GM18498 (cell line): ENCODE data around the gene GUCY1A2.

Experiments used
- ATAC-seq: cut with Tn5 transposase; IDR thresholded peaks from one replicate; pipeline ENCODE4 v1.9.1; 2021; ENCODE audit warnings: mild to moderate bottlenecking, moderate library complexity; ENCODE audit not compliant: unreplicated experiment

Gene GUCY1A2

DNA sequence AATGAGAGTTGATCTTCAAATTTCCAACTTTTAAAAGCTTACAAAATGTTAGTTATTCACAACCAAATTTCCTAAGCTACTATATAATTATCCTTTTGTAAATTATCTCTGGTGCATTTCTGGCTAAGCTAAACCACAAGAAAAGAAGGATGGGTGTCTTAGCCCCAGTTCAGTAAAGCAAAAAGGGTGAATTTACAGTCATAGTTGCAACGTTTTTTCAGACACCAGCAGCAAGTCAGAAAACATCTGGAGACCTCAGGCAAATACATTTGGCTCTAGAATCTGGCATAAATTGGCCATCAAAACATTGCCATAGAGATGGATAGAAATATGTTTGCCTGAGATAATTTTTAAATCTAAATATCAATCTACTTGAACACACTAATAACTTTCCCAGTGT lies 257.0 kb downstream of the GUCY1A2 start:
- no peak for ATAC-seq

DNA sequence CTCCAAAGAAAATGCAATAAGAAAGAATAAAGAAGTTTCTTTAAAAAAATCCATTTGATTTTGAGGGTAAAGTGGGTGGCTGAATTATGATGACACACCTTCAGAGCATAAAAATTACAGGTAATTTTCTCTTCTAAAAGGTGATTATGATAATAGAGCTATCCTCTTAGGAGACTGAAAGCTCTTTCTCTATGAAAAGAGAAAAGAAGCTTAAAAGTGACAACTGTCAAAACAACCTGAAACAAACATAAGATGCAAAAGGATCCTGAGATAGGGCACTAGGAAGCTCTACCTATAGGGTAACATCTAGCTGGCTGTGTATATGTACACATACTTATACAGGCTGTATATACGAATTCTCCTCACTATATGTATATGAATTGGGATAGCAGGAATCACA lies 270.2 kb downstream of the GUCY1A2 start:
- ATAC-seq, result no peak

DNA sequence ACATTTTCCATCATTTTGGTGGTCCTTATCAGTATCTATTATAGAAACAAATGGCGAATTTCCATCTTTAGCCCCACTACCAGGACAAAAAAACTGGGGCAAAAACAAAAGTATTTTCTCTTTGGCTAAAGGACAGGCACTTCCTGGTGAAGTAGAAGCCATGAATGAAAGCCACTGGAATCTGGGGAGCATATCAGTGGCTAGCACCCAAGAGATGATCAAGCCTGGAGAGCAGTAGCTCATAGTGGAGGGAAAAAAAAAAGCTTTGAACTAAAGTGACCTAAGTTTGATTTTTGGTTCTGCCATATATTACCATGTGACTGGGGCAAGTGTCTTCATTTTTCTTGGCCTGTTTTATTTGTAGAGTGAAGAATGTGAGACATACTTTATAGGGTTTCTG lies 272.3 kb downstream of the GUCY1A2 start:
- ATAC-seq, result no peak

DNA sequence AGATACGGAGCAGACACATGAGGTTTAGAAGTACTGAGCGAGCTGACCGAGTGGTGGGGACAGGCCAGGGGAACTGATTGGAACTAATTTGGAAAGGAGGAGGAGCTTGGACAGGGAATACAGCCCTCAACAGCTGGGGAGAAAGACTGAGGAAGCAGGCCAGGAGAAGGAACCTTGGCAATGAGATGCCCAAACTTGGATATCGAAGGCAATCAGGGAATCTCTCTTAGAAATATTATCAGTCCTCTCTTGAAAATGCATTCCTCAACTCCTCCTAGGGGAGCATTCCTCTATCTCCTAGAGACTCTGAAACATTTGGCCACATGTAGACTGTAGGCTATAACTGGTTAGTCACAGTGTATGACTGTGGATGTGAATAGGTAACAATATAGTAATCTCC lies 284.6 kb downstream of the GUCY1A2 start:
- no peak for ATAC-seq

DNA sequence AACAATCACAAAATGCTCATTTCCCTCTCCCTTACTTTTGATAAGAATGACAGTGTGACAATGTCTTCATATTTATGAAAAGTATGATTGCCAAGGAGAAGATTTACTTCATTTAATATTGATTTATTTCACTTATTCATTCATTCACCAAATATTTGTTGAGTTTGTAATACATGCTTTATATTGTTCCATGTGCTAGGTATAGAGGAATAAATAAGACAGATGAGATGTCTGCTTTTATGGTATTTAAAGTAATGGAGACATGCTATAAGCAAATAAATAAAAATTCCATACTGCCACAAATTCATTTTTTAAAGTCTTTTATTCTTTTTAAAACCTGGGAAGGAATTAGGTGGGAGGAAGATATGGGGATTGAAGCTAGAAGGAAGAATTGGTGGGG lies 289.4 kb downstream of the GUCY1A2 start:
- no peak for ATAC-seq

DNA sequence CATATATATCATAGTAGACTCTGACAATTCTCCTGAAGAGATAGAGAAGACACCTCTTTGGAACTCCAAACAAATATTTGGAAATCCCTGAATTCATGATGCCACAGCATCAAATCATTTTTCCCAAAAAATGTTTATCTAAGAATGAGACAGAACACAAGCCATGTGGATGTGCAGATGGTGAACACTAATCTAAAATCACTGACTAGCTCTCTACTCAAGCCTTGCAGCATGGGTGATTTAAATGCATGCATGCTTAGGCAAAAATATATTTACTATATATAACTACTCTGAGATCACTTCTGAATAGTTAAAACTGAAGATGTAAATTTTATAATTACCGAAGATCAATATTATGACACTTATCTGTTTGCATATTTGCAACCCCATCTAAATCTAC lies 289.9 kb downstream of the GUCY1A2 start:
- ATAC-seq, result no peak

DNA sequence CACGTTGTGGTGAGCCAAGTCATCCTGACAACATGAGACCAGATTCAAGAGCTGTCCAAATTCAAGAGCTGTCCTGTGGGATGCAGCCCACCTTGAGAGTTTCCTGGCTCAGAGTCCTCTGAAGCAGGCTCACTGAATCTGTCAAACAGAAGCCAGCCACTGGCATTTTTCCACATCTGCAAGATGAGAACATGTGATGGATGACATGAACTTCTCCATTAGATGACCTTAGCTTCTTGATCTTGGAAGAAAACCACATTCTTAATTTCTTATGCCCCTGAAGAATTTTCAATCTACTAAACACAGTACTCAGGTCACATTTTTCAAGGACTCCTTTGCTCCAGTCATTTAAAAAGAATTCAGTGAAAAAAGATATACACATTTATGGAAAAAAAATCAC lies 291.0 kb downstream of the GUCY1A2 start:
- no peak for ATAC-seq

DNA sequence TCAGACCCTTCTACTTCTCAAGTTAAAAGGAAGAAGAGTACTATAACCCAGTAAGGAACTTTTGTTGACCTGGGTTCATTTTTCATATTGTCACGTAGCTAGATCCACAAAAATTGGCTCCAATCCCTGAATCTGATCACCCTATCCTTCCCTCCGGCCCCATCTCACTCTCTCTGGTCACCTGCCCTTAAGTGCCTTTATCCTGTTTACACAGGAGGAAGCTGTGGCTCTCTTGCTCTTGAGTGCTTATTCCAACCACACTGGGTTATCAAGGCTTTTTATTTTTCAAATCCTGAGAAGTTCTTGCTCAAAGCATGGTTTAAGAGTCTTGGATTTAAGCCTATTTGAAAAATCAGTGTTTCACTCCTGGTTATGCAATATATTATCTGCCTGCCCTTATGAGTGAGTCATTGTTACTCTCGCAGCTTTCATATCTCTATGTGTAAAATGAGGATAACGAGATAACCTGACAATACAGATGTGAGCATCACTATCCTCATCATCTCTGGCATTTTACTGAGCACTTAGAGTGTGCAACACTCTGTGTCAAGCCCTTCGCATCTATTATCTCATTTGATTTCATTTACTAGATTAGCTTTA lies 293.9 kb downstream of the GUCY1A2 start:
- ATAC-seq, result no peak

DNA sequence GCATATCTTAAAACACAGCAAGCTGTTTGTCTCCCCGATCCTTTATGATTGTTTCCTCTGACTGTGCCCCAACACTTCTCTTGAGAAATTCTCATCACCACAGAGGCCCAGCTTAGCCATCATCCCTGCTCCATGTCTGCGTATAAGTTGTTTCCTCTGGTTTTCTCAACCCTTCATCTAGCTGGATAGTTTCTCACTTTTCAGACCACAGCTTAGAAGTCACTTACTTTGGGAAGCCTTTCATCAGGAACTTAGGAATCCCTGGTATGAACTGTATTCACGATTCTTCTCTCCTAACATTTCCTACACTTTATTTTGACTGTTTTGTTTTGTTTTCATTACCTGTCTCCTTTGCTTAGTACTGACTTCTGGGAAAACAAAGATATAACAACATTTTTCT lies 295.2 kb downstream of the GUCY1A2 start:
- no peak for ATAC-seq

DNA sequence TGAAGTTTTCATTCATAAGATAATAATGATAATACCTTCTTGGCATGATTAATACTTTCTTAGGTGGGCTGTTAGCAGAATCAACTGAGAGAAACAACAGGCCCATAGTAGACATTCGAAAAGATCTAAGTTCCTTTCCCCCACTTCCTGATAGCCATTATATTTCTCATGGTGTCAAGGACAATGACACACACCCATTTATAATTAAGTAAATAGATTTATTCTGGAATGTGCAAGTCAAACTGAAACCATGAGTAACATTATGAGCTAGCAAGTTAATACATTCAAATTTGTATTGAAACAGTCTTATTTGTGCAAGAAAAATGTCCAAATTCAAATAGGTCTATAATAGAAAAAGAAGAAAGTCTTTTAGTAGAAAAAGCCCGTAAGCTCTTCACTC lies 301.1 kb downstream of the GUCY1A2 start:
- no peak for ATAC-seq

DNA sequence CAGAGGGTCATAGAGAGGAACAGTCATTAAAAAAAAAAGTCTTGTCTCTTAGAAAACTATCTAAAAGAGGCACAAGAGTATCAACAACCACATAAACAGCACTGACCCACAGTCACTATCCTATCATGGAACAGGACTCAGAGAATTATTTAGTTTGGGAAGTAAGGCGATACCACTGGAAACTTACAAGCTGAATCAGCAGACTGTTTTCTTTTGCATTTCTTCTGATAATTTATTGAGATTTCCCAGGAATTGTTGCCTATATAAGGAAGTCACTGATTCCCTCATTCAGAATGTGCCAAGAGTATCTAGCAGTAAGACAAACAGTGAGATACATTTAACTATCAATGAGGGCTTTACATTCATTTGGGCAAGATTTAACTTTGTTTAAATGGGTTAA lies 304.1 kb downstream of the GUCY1A2 start:
- ATAC-seq, result no peak

DNA sequence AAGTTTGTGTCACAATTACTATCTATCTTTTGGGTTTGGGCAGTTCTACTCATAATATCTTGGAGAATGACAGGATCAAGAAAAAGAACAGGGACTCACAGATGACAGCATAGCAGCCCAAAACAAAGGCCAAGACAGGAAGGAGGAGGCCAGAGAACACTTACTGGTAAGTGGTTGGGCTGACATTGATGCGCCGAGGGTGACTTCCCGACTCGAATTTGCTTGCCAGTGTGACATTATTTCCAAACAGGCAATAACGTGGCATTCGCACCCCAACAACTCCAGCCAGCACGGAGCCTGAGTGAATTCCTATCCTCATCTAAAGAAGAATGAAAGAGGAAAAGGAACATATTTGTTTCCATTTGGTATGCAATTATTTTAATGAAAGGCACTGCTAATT lies 309.9 kb downstream of the GUCY1A2 start:
- no peak for ATAC-seq

DNA sequence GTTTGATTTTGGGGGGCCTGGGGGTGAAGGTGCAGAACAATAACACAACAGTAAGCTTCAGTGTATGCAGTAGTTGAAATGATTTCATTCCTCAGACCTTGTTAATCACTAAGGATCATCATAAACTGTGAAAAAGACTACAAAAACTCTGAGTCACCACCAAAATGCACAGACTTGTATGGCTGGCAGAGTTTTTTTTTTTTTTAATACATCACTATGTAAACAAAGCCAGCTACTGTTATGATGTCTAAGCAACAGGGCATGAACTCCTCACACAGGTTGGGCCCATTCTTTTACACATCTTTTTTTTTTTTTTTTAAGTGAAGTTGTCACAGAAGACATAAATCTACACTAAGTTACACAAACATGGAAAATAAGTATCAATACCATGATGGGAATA lies 311.9 kb downstream of the GUCY1A2 start:
- ATAC-seq, result no peak

DNA sequence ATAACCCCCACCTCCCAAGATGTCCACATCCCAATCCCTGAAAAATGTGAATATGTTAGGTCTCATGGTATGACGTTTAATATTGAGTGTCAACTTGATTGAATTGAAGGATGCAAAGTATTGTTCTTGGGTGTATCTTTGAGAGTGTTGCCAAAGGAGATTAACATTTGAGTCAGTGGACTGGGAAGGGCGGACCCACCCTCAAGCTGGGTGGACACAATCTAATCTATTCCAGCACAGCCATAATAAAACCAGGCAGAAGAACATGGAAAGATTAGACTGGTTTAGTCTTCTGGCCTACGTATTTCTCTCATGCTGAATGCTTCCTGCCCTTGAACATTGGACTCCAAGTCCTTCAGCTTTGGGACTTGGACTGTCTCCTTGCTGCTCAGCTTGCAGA lies 315.5 kb downstream of the GUCY1A2 start:
- no peak for ATAC-seq

DNA sequence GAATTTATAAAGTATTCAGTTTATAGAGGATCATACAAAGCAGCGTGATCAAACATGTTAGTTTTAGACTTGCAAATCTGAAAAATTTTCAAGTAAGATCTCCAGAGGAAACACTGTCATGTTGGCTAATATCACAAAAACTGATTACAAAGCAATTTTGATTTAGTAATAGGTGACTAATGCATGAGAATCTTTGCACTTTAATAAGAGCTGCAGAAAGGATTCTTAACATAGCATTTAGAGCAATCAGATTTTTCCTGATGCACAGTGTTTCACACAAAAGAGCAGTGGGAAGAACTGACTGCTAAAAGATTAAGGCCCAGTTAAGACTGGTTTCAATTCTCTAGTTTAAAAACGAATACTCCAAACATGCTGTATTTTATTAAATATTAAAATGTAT lies 321.2 kb downstream of the GUCY1A2 start:
- no peak for ATAC-seq

DNA sequence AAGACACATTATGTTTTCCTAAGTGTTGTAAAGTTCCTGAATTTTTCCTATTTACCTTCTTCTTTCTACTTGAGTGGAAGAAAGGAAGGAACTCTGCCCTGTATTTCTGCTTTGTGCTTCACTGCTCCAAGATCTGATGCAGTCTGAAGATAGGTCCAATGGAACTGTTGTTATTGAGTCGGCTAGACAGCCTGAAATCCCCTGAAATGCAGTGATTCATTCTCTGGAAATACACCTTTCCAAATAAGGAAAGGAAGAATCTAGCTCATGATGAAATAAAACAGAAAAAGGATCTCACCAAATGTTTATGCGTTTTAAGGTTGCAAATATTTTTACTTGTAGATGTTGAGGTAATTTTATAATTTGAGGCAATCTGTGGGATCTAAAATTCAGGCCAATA lies 322.8 kb downstream of the GUCY1A2 start:
- no peak for ATAC-seq

DNA sequence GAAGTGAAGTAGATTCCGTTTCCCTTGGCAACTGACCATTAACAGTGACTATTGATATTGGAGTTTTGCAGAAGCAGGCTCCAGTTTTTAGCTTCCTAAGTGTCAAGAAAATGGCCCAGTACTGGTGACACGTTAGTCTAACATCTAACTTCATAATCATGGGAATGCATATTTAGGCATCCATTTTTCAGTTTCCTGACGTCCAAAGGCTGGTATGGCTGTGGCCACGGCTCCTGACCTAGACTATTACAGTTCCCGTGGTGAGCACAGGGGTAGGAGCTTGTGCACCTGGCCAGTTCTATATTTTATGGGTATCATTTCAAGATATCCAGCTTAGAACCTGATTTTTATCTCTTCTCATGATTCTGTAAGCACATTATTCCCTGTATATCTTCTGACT lies 323.8 kb downstream of the GUCY1A2 start:
- no peak for ATAC-seq

DNA sequence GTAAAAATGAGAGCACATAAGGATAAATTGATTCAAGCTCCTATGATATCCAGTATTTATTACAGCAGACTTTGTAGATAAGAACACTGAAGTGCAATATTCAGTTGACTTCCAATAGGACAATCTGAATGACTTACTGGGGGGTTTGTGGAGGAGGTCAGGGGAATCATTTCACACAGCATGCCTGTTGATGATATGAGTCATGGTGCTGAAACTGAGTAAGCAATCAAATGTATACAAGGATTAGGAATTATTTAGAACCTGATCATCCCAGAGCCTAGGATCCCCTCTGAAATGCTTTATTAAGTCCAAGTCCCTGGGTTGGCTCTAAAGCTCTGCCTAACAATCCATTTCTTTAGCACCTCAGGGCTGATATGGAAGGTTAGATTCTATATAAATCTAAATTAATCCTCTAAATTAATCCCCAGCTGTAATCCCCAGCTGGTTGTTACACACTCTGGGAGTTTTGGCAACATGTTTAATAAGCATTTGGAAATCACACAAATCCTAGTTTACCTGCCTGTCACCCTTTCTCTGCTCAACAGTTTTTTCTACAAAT lies 326.4 kb downstream of the GUCY1A2 start:
- ATAC-seq, result no peak

DNA sequence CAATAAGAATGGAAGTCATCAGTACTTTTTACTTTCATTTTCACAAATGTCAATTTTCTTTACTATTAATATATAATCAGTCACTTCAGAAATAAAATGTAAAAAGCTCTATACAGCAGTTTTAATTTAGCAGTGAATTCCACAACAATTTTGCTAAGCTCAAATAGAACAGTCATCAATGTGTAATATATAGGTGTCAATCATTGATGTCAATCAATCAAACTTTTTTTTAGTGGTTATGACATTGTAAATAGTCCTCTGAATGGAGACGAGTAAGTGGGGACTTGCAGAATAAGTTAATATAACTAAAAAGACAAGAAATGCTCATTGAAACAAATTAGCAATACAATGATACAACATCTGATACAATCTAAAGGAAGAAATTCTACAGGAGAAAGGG lies 327.4 kb downstream of the GUCY1A2 start:
- no peak for ATAC-seq

DNA sequence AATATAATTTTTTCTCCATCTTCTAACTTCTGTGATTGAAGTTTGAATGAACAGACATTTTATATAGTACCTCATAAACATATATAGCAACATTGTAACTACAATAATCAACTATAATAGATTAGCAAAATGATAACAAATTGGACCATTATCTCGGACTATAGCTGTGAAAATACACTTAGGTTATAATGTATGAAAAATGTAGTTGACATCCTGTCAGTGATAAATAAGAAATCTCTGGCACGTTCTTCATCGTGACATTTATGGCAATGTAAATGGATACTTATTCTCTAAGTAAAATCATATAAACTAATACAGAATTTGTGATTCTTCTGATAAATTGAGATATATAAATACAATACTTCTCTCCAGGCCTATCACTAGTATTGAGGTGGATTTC lies 333.3 kb downstream of the GUCY1A2 start:
- no peak for ATAC-seq

DNA sequence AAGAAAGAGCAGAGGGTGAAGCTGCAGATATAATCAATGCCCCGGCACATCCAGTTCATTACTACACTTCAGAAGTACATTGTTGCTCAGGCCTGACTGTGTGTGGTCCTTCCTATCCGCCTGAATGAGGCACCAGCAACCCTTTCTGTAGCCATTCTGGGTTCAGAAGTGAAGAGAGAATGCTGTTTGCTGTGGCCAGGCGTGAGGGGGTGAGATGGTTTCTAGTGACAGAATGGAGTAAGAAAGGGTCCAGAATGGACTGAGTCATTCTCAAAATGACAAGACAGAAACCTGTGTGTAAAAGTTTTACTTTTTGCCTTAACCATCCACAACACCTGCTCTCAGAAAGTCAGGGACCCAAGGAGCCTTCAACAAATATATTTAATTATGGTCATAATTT lies 334.8 kb downstream of the GUCY1A2 start:
- ATAC-seq, result no peak

DNA sequence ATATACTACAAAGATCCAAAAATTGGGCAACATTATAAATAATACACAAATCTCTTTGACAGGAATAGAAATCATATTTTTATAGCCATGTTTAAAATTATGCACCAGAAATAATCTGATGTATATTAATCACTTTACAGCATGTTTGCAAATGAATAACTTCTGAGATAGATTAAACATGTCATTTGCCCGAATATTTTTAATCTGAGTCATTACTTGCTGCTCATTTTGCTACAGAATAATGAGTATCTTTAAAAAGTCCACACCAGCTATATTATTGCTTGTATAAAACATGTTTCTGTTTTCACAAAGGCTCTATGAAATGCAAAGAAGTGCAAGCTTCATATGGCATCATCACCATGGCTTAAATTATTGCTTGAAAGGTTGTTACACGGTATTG lies 336.8 kb downstream of the GUCY1A2 start:
- no peak for ATAC-seq

DNA sequence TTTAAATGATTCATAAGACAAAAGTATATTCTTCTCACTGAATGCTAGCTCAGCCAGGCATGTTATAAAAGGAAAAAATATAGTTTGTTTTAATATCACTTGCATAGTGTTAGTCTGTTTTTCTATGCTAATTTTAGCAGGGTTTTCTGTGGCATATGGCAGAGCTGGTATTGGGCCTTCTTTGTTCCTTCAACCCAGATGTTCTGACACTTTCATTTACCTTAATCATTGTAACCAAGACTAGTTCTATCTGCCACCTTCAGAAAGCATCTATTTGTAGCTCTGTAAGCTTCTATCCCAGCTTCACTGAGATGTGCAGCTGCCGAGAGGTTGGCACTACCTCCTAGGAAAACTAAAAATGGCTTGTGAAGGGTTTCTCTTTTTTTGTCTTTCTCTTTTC lies 338.7 kb downstream of the GUCY1A2 start:
- no peak for ATAC-seq
